Endothelial cell (in vitro differentiated cells): ENCODE data around the gene TJP1. TPM values are rescaled to one million over a fixed set of nuclear protein-coding genes. Genes with fewer than 3 reads are reported as not detected.

ENCODE experiments used
- DNase-seq: peaks from one replicate; pipeline ENCODE4 v3.0.0; 2021; ENCODE audit warnings: low spot score
- H3K27ac Mint-ChIP-seq: one replicate; pipeline ENCODE4 v1.8.0; 2021; ENCODE audit warnings: mixed read lengths, inconsistent platforms; ENCODE audit not compliant: unreplicated experiment
- H3K27me3 Mint-ChIP-seq: one replicate; pipeline ENCODE4 v1.8.0; 2021; ENCODE audit warnings: mild to moderate bottlenecking, moderate library complexity, mixed read lengths, inconsistent platforms; ENCODE audit not compliant: unreplicated experiment
- H3K36me3 Mint-ChIP-seq: one replicate; pipeline ENCODE4 v1.8.0; 2021; ENCODE audit warnings: mild to moderate bottlenecking, low read depth, mixed read lengths, inconsistent platforms; ENCODE audit not compliant: unreplicated experiment
- H3K4me1 Mint-ChIP-seq: one replicate; pipeline ENCODE4 v1.8.0; 2021; ENCODE audit warnings: mild to moderate bottlenecking, mixed read lengths, inconsistent platforms; ENCODE audit not compliant: unreplicated experiment
- H3K4me3 Mint-ChIP-seq: one replicate; pipeline ENCODE4 v1.8.0; 2021; ENCODE audit warnings: mild to moderate bottlenecking, mixed read lengths, inconsistent platforms; ENCODE audit not compliant: unreplicated experiment
- H3K9me3 Mint-ChIP-seq: one replicate; pipeline ENCODE4 v1.8.0; 2021; ENCODE audit warnings: mixed read lengths, inconsistent platforms; ENCODE audit not compliant: unreplicated experiment
- CTCF ChIP-seq: fragments of 200-600 bp; sonication (generic); IDR thresholded peaks from one replicate; pipeline ENCODE4 v1.5.0; 2021; ENCODE audit warnings: antibody characterized with exemption; ENCODE audit not compliant: unreplicated experiment
- total RNA-seq: library from RNA; stranded (reverse); fragmentation: NEBNext Ultra II Directional; extraction: Animal tissue kit (Norgen Biotek cat#: 25700); gene quantifications from one replicate; pipeline ENCODE4 v1.2.1, GENCODE V29; 2021; ENCODE audit not compliant: unreplicated experiment

Gene TJP1
- total RNA-seq, 1 donor from 2014 or later = 473 TPM

- Mint-ChIP-seq H3K27ac (peak overlapping the region; percentile 25), H3K9me3 (no peaks in the 10 kb centered on the region), H3K4me3 (peak overlapping the region; percentile 13), H3K27me3 (peaks cover 3% of the 10 kb centered on the region), H3K36me3 (peaks cover 10% of the 10 kb centered on the region), H3K4me1 (peaks cover 49% of the 10 kb centered on the region)
- no peak for DNase-seq
- no peak for TF ChIP-seq CTCF
Observed at GRCh38 chr15:29774900-29775299, 47.4 kb downstream of the TJP1 start.

- no peak for TF ChIP-seq CTCF
- Mint-ChIP-seq H3K4me1 (peaks cover 38% of the 10 kb centered on the region), H3K27me3 (peaks cover 3% of the 10 kb centered on the region), H3K27ac (no peak overlapping the region), H3K36me3 (peaks cover 7% of the 10 kb centered on the region), H3K4me3 (no peak overlapping the region), H3K9me3 (no peaks in the 10 kb centered on the region)
- no peak for DNase-seq
Observed at GRCh38 chr15:29773816-29774215, 48.5 kb downstream of the TJP1 start.

- H3K27ac Mint-ChIP-seq = no peak overlapping the region
- no peak for DNase-seq
- H3K9me3 Mint-ChIP-seq = no peaks in the 10 kb centered on the region
- TF ChIP-seq CTCF = no peak
- peaks cover 13% of the 10 kb centered on the region for H3K36me3 Mint-ChIP-seq
- H3K4me1 Mint-ChIP-seq = peaks cover 34% of the 10 kb centered on the region
- H3K4me3 Mint-ChIP-seq = no peak overlapping the region
- no peaks in the 10 kb centered on the region for H3K27me3 Mint-ChIP-seq
Observed at GRCh38 chr15:29773000-29773399, 49.3 kb downstream of the TJP1 start.

- H3K4me3 Mint-ChIP-seq = no peak overlapping the region
- H3K27me3 Mint-ChIP-seq = peaks cover 5% of the 10 kb centered on the region
- no peak for DNase-seq
- peaks cover 36% of the 10 kb centered on the region for H3K4me1 Mint-ChIP-seq
- H3K27ac Mint-ChIP-seq = no peak overlapping the region
- H3K36me3 Mint-ChIP-seq = peaks cover 34% of the 10 kb centered on the region
- H3K9me3 Mint-ChIP-seq = no peaks in the 10 kb centered on the region
- no peak for TF ChIP-seq CTCF
Observed at GRCh38 chr15:29770796-29771195, 51.5 kb downstream of the TJP1 start.

GRCh38 chr15:29765898-29766527, 56.3 kb downstream of the TJP1 start:
- H3K36me3 Mint-ChIP-seq = peaks cover 61% of the 10 kb centered on the region
- peaks cover 31% of the 10 kb centered on the region for H3K4me1 Mint-ChIP-seq
- TF ChIP-seq CTCF = no peak
- no peak for DNase-seq
- H3K4me3 Mint-ChIP-seq = peak overlapping the region; percentile 14
- H3K27me3 Mint-ChIP-seq = peaks cover 9% of the 10 kb centered on the region
- H3K9me3 Mint-ChIP-seq = no peaks in the 10 kb centered on the region
- peak overlapping the region; percentile 38 for H3K27ac Mint-ChIP-seq
